Activated CD8-positive, alpha-beta memory T cell treated with anti-CD3 and anti-CD28 coated beads, Interleukin-2, amount 50 U/mL, for 1 hour (primary cell): ENCODE data around the gene GIPC2.
"Not testable (repeated sequence)": the region's sequence is repeated elsewhere in the genome, so short reads cannot be mapped to it uniquely, and the experiment has no call there.

ENCODE experiments used
- DNase-seq: peaks from one replicate; pipeline ENCODE4 v3.0.0-alpha.2; 2020; ENCODE audit errors: extremely low read depth

The GIPC2 gene

DNA sequence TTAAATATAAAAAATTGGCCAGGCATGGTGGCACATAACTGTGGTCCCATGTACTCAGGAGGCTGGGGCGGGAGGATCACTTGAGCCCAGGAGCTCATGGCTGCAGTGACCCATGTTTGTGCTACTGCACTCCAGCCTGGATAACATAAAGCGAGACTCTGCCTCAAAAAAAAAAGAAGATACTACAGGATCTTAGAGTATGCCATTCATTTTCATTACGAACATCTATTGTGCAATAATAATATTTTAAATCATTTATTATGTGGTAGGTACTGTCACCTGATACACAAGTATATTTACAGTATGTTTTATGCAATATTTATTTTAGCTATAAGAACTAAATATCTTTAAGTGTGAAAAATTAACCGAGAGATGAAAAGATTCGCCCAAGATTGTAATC lies 9.3 kb upstream of the GIPC2 start:
- DNase-seq = no peak

GRCh38 chr1:78038071-78038470 lies 7.7 kb upstream of the GIPC2 start:
- DNase-seq = no peak

- no peak for DNase-seq
Observed at GRCh38 chr1:78038491-78038939, 7.3 kb upstream of the GIPC2 start.

DNA sequence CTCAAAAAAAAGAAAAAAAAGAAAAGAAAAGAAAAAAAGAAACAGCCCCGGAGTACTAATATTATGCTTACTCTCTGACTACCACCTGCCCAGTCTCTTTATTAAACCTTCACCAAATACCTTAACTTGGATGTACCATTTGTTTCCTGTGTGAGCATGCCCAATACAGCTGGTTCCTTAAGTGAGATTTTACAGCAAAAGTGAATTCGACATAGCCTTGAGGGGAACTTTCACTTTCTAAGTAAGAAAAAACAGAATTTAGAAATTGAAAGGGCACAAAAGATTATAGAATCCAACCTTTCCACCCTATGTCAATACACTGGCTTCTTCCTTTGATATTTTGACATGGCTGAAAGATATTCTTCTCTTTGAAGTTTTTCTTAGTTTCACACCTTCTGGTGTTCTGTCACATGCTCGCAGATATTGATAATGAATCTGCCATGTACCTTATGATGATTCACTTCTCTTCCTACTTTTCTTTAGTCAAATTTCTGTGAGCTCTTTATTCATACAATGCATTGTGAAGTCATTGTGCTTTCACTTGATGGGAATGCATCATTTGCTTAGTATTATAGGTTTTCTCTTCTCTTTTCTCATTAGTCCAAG lies 5.2 kb upstream of the GIPC2 start:
- no peak for DNase-seq

DNA sequence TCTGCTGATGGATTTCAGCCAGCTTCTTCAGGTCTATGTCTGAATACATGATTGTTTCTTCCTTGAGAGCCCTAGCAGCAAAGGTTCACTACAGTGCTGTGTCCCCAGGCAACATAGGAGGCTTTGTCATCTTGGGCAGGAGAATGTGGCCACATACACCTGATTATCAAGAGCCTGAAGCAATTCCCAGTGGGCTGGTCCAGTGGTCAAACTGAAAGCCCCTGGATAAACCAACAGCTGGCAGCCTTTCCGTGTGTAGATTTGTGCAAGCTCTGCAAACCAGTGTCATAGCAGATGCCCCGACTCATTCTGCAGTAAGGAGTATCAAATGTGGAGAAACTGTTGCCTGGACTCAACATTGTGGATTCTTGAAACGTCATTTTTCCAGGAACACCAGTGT lies 2.3 kb upstream of the GIPC2 start:
- DNase-seq = no peak

DNA sequence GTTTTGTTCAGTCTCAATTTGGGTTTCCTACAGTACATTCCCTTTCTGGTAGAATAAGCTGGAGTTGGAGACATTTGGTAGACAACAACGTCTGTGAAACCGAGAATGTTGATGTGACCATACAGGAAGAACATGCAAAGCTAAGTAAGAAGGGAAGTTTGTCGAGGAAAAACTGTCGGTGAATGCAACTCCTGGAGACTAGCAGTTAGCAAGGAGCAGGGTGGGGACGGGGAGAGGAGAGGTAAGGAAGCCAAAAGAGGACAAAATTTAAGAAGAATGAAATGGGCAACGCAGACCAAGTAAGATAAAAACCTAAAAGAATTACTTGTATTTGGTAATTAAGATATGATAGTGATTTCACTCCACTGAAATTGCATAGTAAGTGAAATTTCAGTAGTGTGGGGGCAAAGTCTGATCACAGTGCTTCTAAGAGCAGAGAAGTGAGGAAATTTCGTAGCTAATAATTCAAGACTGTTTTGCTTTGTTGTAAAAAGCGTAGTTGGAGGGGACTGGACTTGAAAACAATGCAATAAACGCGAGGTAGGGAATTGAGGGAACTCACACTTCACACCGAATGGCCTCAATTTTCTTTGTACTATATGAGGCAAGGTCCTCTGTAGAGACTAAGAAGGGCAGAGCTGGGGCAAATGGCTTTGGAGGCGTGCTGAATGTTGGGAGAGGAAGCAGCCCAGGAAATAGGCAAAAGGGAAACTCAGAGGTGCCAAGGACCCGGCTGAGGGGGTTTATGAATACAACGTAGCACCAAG lies 787 bp upstream of the GIPC2 start:
- DNase-seq = no peak

DNA sequence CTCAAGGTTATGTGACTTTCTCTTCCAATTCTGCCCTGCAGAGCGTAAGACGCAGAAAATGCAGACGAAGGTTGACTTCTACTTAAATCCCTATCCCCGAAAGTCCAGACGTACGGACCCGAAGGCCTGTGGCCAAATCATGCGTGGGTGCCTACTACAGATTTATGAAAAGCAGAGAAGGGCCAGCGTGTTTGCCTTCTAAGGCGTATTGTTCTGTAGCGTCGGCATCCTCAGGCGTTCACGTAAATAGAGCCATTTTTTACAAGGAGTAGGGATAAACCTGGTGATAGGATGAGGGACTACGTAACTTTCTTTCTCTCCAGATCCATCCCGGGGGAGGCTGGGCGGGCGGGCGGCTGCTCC lies 222 bp upstream of the GIPC2 start:
- DNase-seq = no peak

DNA sequence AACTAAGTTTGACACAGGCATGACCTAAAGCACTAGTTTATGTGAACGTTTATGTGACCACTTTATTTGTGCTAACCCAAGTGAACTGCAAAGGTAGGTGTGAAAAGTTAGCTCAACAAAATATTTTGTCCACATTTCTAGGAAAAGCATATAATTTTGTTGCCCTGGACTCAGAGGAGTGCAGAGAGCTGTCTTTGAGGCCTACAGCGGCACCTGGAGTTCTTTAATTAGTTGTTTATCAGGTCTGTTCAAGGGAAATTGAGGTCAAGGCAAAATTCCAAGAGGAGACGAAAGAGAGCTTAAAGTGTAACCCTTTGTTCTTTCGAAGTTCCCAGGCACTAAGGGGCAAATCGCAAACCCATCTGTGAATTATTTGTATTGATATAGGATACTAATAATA lies 1.3 kb downstream of the GIPC2 start:
- DNase-seq = no peak

GRCh38 chr1:78047631-78048030 lies 1.9 kb downstream of the GIPC2 start:
- DNase-seq = no peak

DNA sequence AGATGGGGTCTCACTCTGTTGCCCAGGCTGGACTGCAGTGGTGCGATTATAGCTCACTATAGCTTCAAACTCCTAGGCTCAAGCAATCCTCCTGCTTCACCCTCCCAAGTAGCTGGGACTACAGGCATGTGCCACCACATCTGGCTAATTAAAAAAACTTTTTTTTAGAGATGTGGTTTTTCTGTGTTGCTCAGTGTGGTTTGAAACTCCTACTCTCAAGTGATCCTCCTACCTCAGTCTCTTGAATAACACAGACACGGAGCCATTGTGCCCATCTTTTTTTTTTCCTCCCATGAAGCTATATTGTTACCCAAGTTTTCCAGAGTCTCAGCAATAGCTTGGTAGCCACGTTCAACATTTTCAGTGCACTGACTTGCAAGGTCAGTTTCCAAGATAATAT lies 2.7 kb downstream of the GIPC2 start:
- DNase-seq = no peak

DNA sequence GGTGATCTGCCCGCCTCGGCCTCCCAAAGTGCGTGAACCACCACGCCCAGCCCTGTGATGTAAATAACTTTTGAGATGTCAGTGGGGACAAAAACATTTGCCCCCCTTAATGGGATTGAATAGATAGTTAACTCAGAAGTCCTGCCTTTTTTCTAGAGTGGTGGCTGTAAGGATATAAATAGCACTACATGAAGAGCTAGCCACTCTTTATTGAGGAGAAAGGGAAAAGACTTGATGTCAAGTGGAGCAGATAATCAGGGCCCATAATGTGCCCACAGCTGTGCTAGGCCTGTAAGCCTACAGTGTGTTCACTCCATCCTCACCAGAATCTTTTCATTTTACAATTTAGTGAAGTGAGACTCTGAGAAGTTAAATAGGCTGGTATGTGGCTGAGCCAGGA lies 3.6 kb downstream of the GIPC2 start:
- DNase-seq = no peak

GRCh38 chr1:78051005-78051404 lies 5.2 kb downstream of the GIPC2 start:
- DNase-seq = no peak

DNA sequence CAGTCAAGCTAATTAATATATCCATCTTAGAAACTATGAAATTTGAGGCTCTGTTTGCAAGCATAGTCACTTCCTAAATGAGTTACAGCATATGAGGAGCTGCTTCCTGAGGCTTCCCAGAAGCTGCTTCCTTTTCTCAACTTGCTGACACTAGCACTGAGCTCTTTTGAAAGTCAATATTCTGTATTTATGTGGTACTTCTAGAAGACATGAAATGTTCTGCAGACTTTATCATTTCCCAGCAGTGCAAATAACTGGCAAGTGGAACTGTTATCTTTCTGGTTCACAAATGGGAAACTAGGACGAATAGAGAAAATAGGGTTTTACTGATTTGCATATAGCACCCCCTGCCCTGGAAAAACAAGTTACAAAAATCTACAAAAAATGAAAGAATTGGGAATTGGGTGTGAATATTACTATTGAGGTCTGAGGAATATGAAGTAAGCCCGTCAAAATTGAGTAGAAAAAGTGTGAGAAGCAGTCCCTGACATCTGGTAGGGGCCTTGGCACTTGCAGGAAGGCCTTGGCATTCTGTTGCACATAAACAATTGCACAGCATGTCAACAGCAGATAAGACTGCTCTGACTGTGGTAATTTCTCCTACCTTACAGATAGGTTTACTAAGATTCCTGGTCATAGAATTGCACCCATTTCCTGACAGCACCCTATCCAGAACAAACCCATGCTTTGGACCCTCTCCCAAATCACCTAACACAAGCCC lies 7.1 kb downstream of the GIPC2 start:
- no peak for DNase-seq

- no peak for DNase-seq
Observed at GRCh38 chr1:78053498-78053897, 7.7 kb downstream of the GIPC2 start.

- no peak for DNase-seq
Observed at GRCh38 chr1:78054559-78054958, 8.8 kb downstream of the GIPC2 start.

DNA sequence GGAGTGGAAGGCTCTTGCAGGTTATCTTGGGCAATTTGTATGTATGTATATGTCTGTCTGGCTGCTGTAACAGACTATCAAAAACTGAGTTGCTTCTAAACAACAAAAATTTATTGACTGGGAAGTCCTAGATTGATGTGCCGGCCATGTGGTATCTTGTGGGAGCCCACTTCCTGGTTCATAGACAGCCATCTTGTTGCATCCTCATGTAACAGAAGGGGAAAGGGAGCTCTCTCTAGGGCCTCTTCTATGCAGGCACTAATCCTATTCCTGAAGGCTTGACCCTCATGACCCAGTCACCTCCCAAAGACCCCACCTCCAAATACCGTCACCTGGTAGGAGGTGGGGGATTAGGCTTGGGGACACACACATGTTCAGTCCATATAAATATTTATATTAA lies 9.2 kb downstream of the GIPC2 start:
- no peak for DNase-seq

GRCh38 chr1:78055565-78056132 lies 9.9 kb downstream of the GIPC2 start:
- DNase-seq = no peak

DNA sequence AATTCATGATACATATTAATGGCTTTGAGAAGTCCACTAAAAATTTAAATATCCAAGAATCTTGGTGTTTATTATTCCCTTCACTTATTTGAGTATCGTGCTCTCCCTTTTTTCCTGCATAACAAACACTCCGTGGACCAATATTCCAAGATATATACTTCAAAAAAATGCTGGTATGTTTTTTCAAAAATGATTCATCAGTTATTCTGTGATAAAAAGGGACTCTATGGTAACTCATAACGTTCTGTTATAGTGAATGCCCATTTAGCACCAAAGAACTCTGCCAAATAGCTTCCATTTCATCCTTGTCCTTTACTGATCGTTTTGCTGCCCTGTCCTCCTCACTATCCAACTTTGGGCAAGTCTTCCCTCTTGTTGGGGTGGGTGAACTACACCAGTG lies 12.9 kb downstream of the GIPC2 start:
- no peak for DNase-seq

- no peak for DNase-seq
Observed at GRCh38 chr1:78060857-78061563, 15.2 kb downstream of the GIPC2 start.

- DNase-seq = no peak
Observed at GRCh38 chr1:78061825-78062523, 16.2 kb downstream of the GIPC2 start.

DNA sequence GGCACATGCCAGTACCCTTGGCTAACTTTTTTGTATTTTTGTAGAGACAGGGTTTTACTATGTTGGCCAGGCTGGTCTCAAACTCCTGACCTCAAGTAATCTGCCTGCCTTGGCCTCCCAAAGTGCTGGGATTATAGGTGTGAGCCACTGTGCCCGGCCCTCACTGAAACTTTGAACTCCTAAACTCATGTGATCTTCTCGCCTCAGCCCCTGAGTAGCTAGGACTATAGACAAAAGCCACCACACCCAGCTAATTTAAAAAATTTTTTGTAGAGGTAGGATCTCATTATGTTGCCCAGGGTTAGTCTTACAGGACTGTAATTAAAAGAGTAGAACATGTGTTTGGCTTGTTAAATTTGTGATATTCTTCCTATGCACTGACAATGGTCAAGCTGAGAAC lies 19.1 kb downstream of the GIPC2 start:
- DNase-seq = not testable (repeated sequence)
